Astrocyte of the cerebellum (primary cell): ENCODE measurements around the gene TUBA1B.
A peak's percentile ranks its signal among the peaks of the same experiment; 100 is the strongest.

Source experiments
- DNase-seq: peaks from one replicate; pipeline ENCODE4 v3.0.0-alpha.2; 2011; ENCODE audit warnings: low read depth
- H3K4me3 ChIP-seq: 2 replicates; pipeline ENCODE4 v1.5.1; 2011; ENCODE audit warnings: mild to moderate bottlenecking, low read depth, low read length, moderate library complexity
- in situ Hi-C: cut with HindIII; loops from 2 replicates; pipeline ENCODE4 v1.10.0; 2017; ENCODE audit warnings: low sequenced_read_pairs
- TF ChIP-seq, protein P1 (sequence below): IDR thresholded peaks from 2 replicates; pipeline ENCODE4 v1.5.1; 2012; ENCODE audit warnings: low read length, low read depth, moderate library complexity, mild to moderate bottlenecking; ENCODE audit errors: missing control alignments

The TUBA1B gene

GRCh38 chr12:49126852-49127763 is 4.1 kb downstream of the TUBA1B start:
- no peak for DNase-seq
- in situ Hi-C loops, result no loop called here
- no peak overlapping the region for H3K4me3 ChIP-seq
- TF ChIP-seq, protein P1, sequence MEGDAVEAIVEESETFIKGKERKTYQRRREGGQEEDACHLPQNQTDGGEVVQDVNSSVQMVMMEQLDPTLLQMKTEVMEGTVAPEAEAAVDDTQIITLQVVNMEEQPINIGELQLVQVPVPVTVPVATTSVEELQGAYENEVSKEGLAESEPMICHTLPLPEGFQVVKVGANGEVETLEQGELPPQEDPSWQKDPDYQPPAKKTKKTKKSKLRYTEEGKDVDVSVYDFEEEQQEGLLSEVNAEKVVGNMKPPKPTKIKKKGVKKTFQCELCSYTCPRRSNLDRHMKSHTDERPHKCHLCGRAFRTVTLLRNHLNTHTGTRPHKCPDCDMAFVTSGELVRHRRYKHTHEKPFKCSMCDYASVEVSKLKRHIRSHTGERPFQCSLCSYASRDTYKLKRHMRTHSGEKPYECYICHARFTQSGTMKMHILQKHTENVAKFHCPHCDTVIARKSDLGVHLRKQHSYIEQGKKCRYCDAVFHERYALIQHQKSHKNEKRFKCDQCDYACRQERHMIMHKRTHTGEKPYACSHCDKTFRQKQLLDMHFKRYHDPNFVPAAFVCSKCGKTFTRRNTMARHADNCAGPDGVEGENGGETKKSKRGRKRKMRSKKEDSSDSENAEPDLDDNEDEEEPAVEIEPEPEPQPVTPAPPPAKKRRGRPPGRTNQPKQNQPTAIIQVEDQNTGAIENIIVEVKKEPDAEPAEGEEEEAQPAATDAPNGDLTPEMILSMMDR, result no peak

GRCh38 chr12:49121047-49121696 is 10.0 kb downstream of the TUBA1B start:
- H3K4me3 ChIP-seq, result no peak overlapping the region
- DNase-seq, result no peak
- TF ChIP-seq, protein P1, result peak; percentile 78
- in situ Hi-C loops, result no loop called here

- H3K4me3 ChIP-seq, result peak overlapping the region; percentile 79
- in situ Hi-C loops, result no loop called here
- TF ChIP-seq, protein P1, result no peak
- no peak for DNase-seq
Measured at GRCh38 chr12:49111206-49111605, 20.0 kb downstream of the TUBA1B start.

- in situ Hi-C loops, result no loop called here
- DNase-seq, result peak; percentile 98
- TF ChIP-seq, protein P1, result peak; percentile 56
- peak within 1 kb of the TSS; percentile 79 for H3K4me3 ChIP-seq
Measured at GRCh38 chr12:49110464-49111155, 20.6 kb downstream of the TUBA1B start, which contains the start of gene LMBR1L. LMBR1L (minus strand) TSS chr12:49110847; CDS start chr12:49110555, 292 bp downstream.

DNA sequence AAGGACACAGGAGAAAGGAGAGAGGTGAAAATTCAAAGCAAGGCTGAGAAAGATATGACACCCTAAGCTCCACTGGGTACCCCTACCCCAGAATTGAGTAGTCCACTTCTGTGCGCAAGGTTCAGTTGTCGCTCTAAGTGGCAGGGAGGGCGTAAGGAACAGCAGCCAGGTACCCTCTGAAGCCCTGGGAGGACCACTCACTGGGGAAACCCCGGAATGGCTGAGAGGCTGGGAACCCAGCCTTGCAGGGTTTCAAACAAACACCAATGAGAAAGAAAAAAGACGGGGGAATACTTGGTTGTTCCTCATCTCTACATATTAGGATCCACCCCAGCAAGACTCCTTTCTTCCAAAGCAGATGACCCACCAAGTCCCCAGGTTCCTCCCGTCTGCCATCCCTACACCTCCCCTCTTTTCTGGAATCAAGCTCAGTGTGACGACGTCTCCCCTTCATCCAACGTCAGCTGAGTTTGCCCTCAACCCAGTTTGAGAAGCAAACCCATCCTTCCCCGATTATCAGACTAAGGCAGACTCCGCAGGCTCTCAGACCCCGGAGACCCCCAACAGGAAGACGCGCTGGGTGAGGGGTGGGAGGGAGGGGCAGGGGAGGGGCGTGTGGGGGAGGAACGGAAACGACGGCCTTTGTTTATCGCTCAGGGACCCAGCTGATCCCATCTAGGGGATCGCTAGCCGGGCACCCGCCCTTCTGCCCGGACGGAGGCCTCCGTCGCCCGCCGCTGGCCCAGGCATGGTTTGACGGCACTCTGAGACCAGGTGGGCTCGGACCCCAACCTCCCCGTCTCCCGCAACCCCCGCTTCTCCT is 21.3 kb downstream of the TUBA1B start:
- peak overlapping the region; percentile 79 for H3K4me3 ChIP-seq
- TF ChIP-seq, protein P1, result no peak
- no peak for DNase-seq
- in situ Hi-C loops, result no loop called here
